ENCODE data around the gene CSNK2A3.

- TF ChIP-seq, protein P1, sequence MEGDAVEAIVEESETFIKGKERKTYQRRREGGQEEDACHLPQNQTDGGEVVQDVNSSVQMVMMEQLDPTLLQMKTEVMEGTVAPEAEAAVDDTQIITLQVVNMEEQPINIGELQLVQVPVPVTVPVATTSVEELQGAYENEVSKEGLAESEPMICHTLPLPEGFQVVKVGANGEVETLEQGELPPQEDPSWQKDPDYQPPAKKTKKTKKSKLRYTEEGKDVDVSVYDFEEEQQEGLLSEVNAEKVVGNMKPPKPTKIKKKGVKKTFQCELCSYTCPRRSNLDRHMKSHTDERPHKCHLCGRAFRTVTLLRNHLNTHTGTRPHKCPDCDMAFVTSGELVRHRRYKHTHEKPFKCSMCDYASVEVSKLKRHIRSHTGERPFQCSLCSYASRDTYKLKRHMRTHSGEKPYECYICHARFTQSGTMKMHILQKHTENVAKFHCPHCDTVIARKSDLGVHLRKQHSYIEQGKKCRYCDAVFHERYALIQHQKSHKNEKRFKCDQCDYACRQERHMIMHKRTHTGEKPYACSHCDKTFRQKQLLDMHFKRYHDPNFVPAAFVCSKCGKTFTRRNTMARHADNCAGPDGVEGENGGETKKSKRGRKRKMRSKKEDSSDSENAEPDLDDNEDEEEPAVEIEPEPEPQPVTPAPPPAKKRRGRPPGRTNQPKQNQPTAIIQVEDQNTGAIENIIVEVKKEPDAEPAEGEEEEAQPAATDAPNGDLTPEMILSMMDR (conservative IDR thresholded peaks at IDR 0.05; ENCODE audit: low read length): no peak
- TF ChIP-seq EZH2phosphoT487 (IDR thresholded peaks at IDR 0.05; ENCODE audit: borderline replicate concordance): no peak
Measured at GRCh38 chr11:11311169-11311568, 41.9 kb downstream of the CSNK2A3 start.

All from Loucy (cell line).